CD4-positive, alpha-beta memory T cell (primary cell): ENCODE results near the gene CXCL12. TPM values are rescaled to one million over a fixed set of nuclear protein-coding genes. Genes with fewer than 3 reads are reported as not detected.

Experiments
- CTCF ChIA-PET: fragments of 350-600 bp; sonication (Branson Sonifier 250); formaldehyde crosslinking; loops from one replicate; lab custom pipeline; 2021; ENCODE audit warnings: inconsistent platforms; ENCODE audit not compliant: partially characterized antibody; lab: Charles Lee
- POLR2A ChIA-PET: fragments of 350-600 bp; sonication (Branson Sonifier 250); formaldehyde crosslinking; loops from one replicate; lab custom pipeline; 2021; ENCODE audit not compliant: partially characterized antibody; lab: Charles Lee
- DNase-seq, 5 donors: peaks; one replicate each; pipeline versions ENCODE4 v3.0.0 to v3.0.0-alpha.2; 2020 to 2022; ENCODE audit warnings: mixed read lengths in 1 of 5
- H3K27ac ChIP-seq: one replicate; pipeline ENCODE4 v1.7.0; 2013; ENCODE audit warnings: low read depth, low read length
- H3K27me3 ChIP-seq: 2 replicates; pipeline ENCODE4 v1.7.0; 2013; ENCODE audit warnings: mild to moderate bottlenecking, low read length, moderate library complexity; ENCODE audit not compliant: insufficient read depth
- H3K36me3 ChIP-seq: 2 replicates; pipeline ENCODE4 v1.7.0; 2013; ENCODE audit warnings: mild to moderate bottlenecking, low read length, moderate library complexity; ENCODE audit not compliant: insufficient read depth
- H3K4me1 ChIP-seq: 2 replicates; pipeline ENCODE4 v1.7.0; 2013; ENCODE audit warnings: mild to moderate bottlenecking, low read length, moderate library complexity; ENCODE audit not compliant: insufficient read depth
- H3K4me3 ChIP-seq, 2 donors: one replicate each; pipeline ENCODE4 v1.7.0; 2013; ENCODE audit warnings: low read length in 2 of 2, mild to moderate bottlenecking in 1 of 2
- H3K9me3 ChIP-seq, 2 donors: one replicate each; pipeline ENCODE4 v1.7.0; 2013; ENCODE audit warnings: low read length in 2 of 2, control low read depth in 1 of 2; ENCODE audit not compliant: control insufficient read depth in 1 of 2
- H3K27ac Mint-ChIP-seq, 7 donors: one replicate each; pipeline ENCODE4 v1.8.0; 2020 to 2021; ENCODE audit warnings: mixed read lengths in 7 of 7, mild to moderate bottlenecking in 6 of 7, inconsistent platforms in 3 of 7, moderate library complexity in 3 of 7
- H3K27me3 Mint-ChIP-seq, 2 donors: one replicate each; pipeline ENCODE4 v1.8.0; 2020 to 2021; ENCODE audit warnings: mixed read lengths in 2 of 2
- H3K36me3 Mint-ChIP-seq, 2 donors: one replicate each; pipeline ENCODE4 v1.8.0; 2020 to 2021; ENCODE audit warnings: mixed read lengths in 2 of 2, inconsistent platforms in 1 of 2, mild to moderate bottlenecking in 1 of 2
- H3K4me1 Mint-ChIP-seq, 4 donors: one replicate each; pipeline ENCODE4 v1.8.0; 2020 to 2021; ENCODE audit warnings: mixed read lengths in 4 of 4, mild to moderate bottlenecking in 1 of 4
- H3K4me3 Mint-ChIP-seq, 8 donors: one replicate each; pipeline ENCODE4 v1.8.0; 2020 to 2021; ENCODE audit warnings: mixed read lengths in 8 of 8, mild to moderate bottlenecking in 7 of 8, moderate library complexity in 6 of 8, inconsistent platforms in 3 of 8
- H3K9me3 Mint-ChIP-seq, 8 donors: one replicate each; pipeline ENCODE4 v1.8.0; 2020 to 2021; ENCODE audit warnings: mixed read lengths in 8 of 8, mild to moderate bottlenecking in 5 of 8, inconsistent platforms in 3 of 8, moderate library complexity in 1 of 8
- intact Hi-C: fragments of 100-400 bp; cut with micrococcal nuclease; formaldehyde crosslinking; loops from one replicate; pipeline ENCODE4 v1.15.1; 2023
- polyA plus RNA-seq, 2 donors: library from polyadenylated mRNA; unstranded; fragments of 300-500 nt; fragmentation: Illumina TruSeq; gene quantifications; one replicate each; pipeline ENCODE4 v1.2.3, GENCODE V29; 2021
- total RNA-seq, 2 experiments: library from RNA; stranded (reverse); gene quantifications; one replicate each; pipeline ENCODE4 v1.2.3, GENCODE V29; 2021

The CXCL12 gene
- total and polyA plus RNA-seq, 4 experiments from 2014 or later: not detected

- intact Hi-C loops: no loop called here
- Histone ChIP-seq H3K36me3 (no peaks in the 10 kb centered on the region), H3K9me3 (no peaks in the 10 kb centered on the region), H3K27me3 (no peaks in the 10 kb centered on the region), H3K4me1 (no peaks in the 10 kb centered on the region), H3K4me3 (no peak overlapping the region), H3K27ac (no peak overlapping the region)
- ChIA-PET CTCF (no interaction called here), POLR2A (no interaction called here)
- Mint-ChIP-seq H3K27ac (no peak overlapping the region), H3K27me3 (peaks cover 8 to 10% of the 10 kb centered on the region in 2 donors), H3K36me3 (no peaks in the 10 kb centered on the region), H3K4me1 (peaks cover 0 to 2% (median under 1%) of the 10 kb centered on the region in 4 donors), H3K9me3 (peaks cover 0 to 12% (median 2%) of the 10 kb centered on the region in 8 donors), H3K4me3 (no peak overlapping the region)
- DNase-seq: no peak
Observed at GRCh38 chr10:44415121-44415520, 30.2 kb upstream of the CXCL12 start.

- Histone ChIP-seq H3K9me3 (no peaks in the 10 kb centered on the region), H3K4me3 (no peak overlapping the region), H3K27me3 (no peaks in the 10 kb centered on the region), H3K4me1 (no peaks in the 10 kb centered on the region), H3K27ac (no peak overlapping the region), H3K36me3 (no peaks in the 10 kb centered on the region)
- Mint-ChIP-seq H3K9me3 (peaks cover 0 to 12% (median 2%) of the 10 kb centered on the region in 8 donors), H3K4me3 (no peak overlapping the region), H3K27me3 (peaks cover 8 to 13% of the 10 kb centered on the region in 2 donors), H3K36me3 (no peaks in the 10 kb centered on the region), H3K27ac (no peak overlapping the region), H3K4me1 (no peaks in the 10 kb centered on the region)
- ChIA-PET POLR2A (no interaction called here), CTCF (no interaction called here)
- DNase-seq: no peak
- intact Hi-C loops: no loop called here
Observed at GRCh38 chr10:44413416-44413815, 28.5 kb upstream of the CXCL12 start.

- Histone ChIP-seq H3K27me3 (no peaks in the 10 kb centered on the region), H3K27ac (no peak overlapping the region), H3K36me3 (no peaks in the 10 kb centered on the region), H3K9me3 (no peaks in the 10 kb centered on the region), H3K4me1 (no peaks in the 10 kb centered on the region), H3K4me3 (no peak overlapping the region)
- Mint-ChIP-seq H3K4me1 (no peaks in the 10 kb centered on the region), H3K27ac (no peak overlapping the region), H3K4me3 (no peak overlapping the region), H3K9me3 (peaks cover 0 to 13% (median 3%) of the 10 kb centered on the region in 8 donors), H3K36me3 (no peaks in the 10 kb centered on the region), H3K27me3 (peaks cover 8% of the 10 kb centered on the region in 2 donors)
- CTCF ChIA-PET: no interaction called here
- intact Hi-C loops: no loop called here
- DNase-seq: no peak
- POLR2A ChIA-PET: no interaction called here
Observed at GRCh38 chr10:44411251-44411650, 26.4 kb upstream of the CXCL12 start.

DNA sequence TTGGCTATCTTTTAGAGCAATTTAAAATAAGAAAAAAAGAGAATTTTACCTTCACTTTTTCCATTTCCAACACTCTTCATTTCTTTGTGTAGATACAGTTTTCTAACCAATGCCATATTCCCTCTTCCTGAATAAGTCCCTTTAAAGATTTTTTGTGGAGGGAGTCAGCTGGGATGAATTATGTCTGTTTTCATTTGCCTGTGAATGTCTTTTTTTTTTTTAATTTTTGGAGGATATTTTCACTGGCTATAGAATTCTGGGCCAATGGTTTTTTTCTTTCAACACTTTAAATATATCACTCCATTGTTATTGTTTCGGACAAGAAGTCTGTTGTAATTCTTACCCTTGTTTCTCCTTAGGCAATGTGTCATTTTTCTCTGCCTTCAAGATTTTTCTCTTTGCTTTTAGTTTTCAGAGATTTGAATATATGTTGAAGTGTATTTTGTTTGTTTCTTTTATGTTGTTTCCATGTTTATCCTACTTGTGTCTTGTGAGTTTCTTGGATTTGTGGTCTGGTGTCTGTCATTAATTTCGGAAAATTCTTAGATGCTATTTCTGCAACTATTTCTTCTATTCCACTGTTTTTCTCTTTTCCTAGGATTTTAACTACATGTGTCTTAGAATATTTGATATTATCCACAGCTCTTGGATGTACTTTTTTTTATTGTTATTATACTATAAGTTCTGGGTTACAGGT lies 20.0 kb upstream of the CXCL12 start:
- intact Hi-C loops: no loop called here
- H3K9me3 ChIP-seq: no peaks in the 10 kb centered on the region
- H3K4me1 Mint-ChIP-seq: no peaks in the 10 kb centered on the region
- peaks cover 6 to 9% of the 10 kb centered on the region in 2 donors for H3K27me3 Mint-ChIP-seq
- H3K36me3 Mint-ChIP-seq: no peaks in the 10 kb centered on the region
- H3K9me3 Mint-ChIP-seq: peaks cover 0 to 9% (median 0%) of the 10 kb centered on the region in 8 donors
- ChIA-PET CTCF (no interaction called here), POLR2A (no interaction called here)
- H3K4me3 ChIP-seq: no peak overlapping the region
- no peak overlapping the region for H3K27ac Mint-ChIP-seq
- H3K4me1 ChIP-seq: no peaks in the 10 kb centered on the region
- no peaks in the 10 kb centered on the region for H3K27me3 ChIP-seq
- H3K27ac ChIP-seq: no peak overlapping the region
- no peaks in the 10 kb centered on the region for H3K36me3 ChIP-seq
- no peak overlapping the region for H3K4me3 Mint-ChIP-seq
- DNase-seq: no peak

GRCh38 chr10:44402465-44403195 lies 17.7 kb upstream of the CXCL12 start:
- Histone ChIP-seq H3K4me3 (no peak overlapping the region), H3K9me3 (no peaks in the 10 kb centered on the region), H3K27ac (no peak overlapping the region), H3K4me1 (no peaks in the 10 kb centered on the region), H3K36me3 (no peaks in the 10 kb centered on the region), H3K27me3 (no peaks in the 10 kb centered on the region)
- no peaks in the 10 kb centered on the region for H3K4me1 Mint-ChIP-seq
- DNase-seq: no peak
- no peak overlapping the region for H3K27ac Mint-ChIP-seq
- POLR2A ChIA-PET: no interaction called here
- peak overlapping the region in 1 of 8 donors; percentile 31 for H3K4me3 Mint-ChIP-seq
- H3K27me3 Mint-ChIP-seq: peaks cover 6% of the 10 kb centered on the region in 2 donors
- peaks cover 0 to 5% (median 0%) of the 10 kb centered on the region in 8 donors for H3K9me3 Mint-ChIP-seq
- intact Hi-C loops: no loop called here
- CTCF ChIA-PET: no interaction called here
- H3K36me3 Mint-ChIP-seq: no peaks in the 10 kb centered on the region

- H3K27me3 ChIP-seq: no peaks in the 10 kb centered on the region
- no peaks in the 10 kb centered on the region for H3K9me3 ChIP-seq
- H3K27ac Mint-ChIP-seq: no peak overlapping the region
- no peaks in the 10 kb centered on the region for H3K36me3 ChIP-seq
- H3K9me3 Mint-ChIP-seq: peaks cover 0 to 2% (median 0%) of the 10 kb centered on the region in 8 donors
- intact Hi-C loops: no loop called here
- no peaks in the 10 kb centered on the region for H3K4me1 ChIP-seq
- no peak overlapping the region for H3K4me3 ChIP-seq
- H3K36me3 Mint-ChIP-seq: no peaks in the 10 kb centered on the region
- no peaks in the 10 kb centered on the region for H3K4me1 Mint-ChIP-seq
- DNase-seq: no peak
- ChIA-PET POLR2A (no interaction called here), CTCF (no interaction called here)
- H3K27me3 Mint-ChIP-seq: peaks cover 6 to 12% of the 10 kb centered on the region in 2 donors
- no peak overlapping the region for H3K4me3 Mint-ChIP-seq
- H3K27ac ChIP-seq: no peak overlapping the region
Observed at GRCh38 chr10:44400541-44400940, 15.6 kb upstream of the CXCL12 start.

DNA sequence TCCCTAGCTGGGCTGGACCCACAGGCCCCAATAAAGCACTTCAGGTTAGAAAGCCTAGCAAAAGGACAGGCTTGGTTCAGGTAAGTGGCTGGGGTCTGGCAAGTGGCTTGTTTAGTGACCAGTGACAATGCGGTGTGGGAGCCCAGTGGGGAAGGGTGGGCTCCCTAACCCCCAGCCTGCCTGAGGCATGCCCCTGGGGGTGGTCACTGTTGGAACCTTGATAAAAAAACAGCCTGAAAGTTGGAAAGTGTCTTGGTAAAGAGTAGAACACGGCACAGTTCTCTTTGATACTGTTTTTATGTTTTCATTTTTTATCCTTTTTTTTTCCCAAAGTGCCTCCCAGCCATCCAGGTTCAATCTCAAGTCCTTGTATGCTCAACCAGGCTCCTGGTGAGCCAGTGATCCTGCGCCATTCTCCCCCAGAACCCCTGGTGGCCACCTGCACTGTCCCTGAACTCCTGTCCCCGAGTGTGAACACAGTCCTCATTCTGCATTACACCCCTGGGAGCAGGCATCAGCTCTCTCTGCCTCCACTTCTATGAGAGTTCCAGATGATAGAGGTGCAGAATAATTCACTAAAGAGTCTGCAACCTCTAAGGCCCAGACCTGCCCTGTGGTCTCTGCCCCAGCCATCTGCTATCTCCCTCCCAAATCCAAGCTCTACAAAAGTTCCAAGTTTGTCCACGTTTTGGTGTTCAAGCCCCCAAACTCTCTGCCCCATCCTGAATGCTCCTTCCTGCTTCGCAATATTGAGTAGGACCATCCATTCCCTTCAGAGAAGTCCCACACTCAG lies 15.0 kb upstream of the CXCL12 start:
- intact Hi-C loops: no loop called here

More for the DNA sequence above, 15.0 kb upstream of the CXCL12 start:
- no peaks in the 10 kb centered on the region for H3K9me3 ChIP-seq
- Mint-ChIP-seq H3K36me3 (no peaks in the 10 kb centered on the region), H3K4me1 (no peaks in the 10 kb centered on the region), H3K9me3 (peaks cover 0 to 2% (median 0%) of the 10 kb centered on the region in 8 donors), H3K4me3 (no peak overlapping the region), H3K27me3 (peaks cover 4 to 12% of the 10 kb centered on the region in 2 donors), H3K27ac (no peak overlapping the region)
- H3K36me3 ChIP-seq: no peaks in the 10 kb centered on the region
- ChIA-PET POLR2A (no interaction called here), CTCF (interaction anchor here (1.5 kb wide), 1 partner anchor 13 kb away, joined by 3 read pairs; no protein-coding TSS in a partner anchor)
- H3K4me3 ChIP-seq: no peak overlapping the region
- H3K4me1 ChIP-seq: no peaks in the 10 kb centered on the region
- no peak for DNase-seq
- H3K27ac ChIP-seq: no peak overlapping the region
- H3K27me3 ChIP-seq: no peaks in the 10 kb centered on the region
